Endothelial cell of umbilical vein (primary cell): ENCODE data around the gene IFRD2. TPM values are rescaled to one million over a fixed set of nuclear protein-coding genes. Genes with fewer than 3 reads are reported as not detected.

Source experiments
- BruUV-seq: library from RNA; stranded (reverse); fragments of 400-500 nt; replicated peaks from 2 replicates; lab custom pipeline; 2021; lab: Mats Ljungman, UMichigan
- CTCF ChIA-PET: fragments of 300-600, 350-600 bp; sonication (Branson Sonifier 250); formaldehyde crosslinking; loops from one replicate; lab custom pipeline; 2021; ENCODE audit warnings: antibody characterized with exemption, inconsistent platforms; lab: Charles Lee
- POLR2A ChIA-PET: fragments of 300-600, 350-600 bp; sonication (Branson Sonifier 250); formaldehyde crosslinking; loops from one replicate; lab custom pipeline; 2021; ENCODE audit warnings: antibody characterized with exemption, inconsistent platforms; lab: Charles Lee
- DNase-seq: peaks from one replicate; pipeline ENCODE4 v3.0.0-alpha.2; 2011; ENCODE audit warnings: low read depth, low spot score
- FAIRE-seq: peaks from 2 replicates; lab custom pipeline; 2011; peaks lifted over from hg19 to GRCh38; lab: Jason Lieb, UNC
- H2AFZ ChIP-seq: 2 replicates; pipeline ENCODE4 v1.6.0; 2012; ENCODE audit warnings: low read depth, low read length, control low read depth, inconsistent platforms
- H3K27ac ChIP-seq: 2 replicates; pipeline ENCODE4 v1.5.1; 2011; ENCODE audit warnings: low read depth, mild to moderate bottlenecking, control low read depth, low read length, moderate library complexity; ENCODE audit not compliant: insufficient read depth
- H3K27me3 ChIP-seq, 2 experiments: 2 replicates each; pipeline versions ENCODE4 v1.6.0 to v1.6.1; 2011; ENCODE audit warnings: low read length in 2 of 2, mixed read lengths in 1 of 2; ENCODE audit not compliant: control insufficient read depth in 2 of 2, insufficient read depth in 2 of 2
- H3K36me3 ChIP-seq, 2 experiments: 2 replicates in 1 of 2; 3 replicates in 1 of 2; pipeline ENCODE4 v1.5.1; 2011; ENCODE audit warnings: low read length in 2 of 2, mild to moderate bottlenecking in 1 of 2, moderate library complexity in 1 of 2; ENCODE audit not compliant: control insufficient read depth in 2 of 2, insufficient read depth in 2 of 2; ENCODE audit errors: extremely low read depth in 1 of 2
- H3K4me1 ChIP-seq: 3 replicates; pipeline ENCODE4 v1.5.1; 2011; ENCODE audit warnings: mild to moderate bottlenecking, low read length; ENCODE audit not compliant: control insufficient read depth, insufficient read depth; ENCODE audit errors: extremely low read depth
- H3K4me2 ChIP-seq: 2 replicates; pipeline ENCODE4 v1.6.1; 2011; ENCODE audit warnings: low read length, control low read depth, mixed read lengths; ENCODE audit not compliant: insufficient read depth
- H3K4me3 ChIP-seq, 3 experiments: fragments of 200-600 bp in 1 of 3; sonication (generic), shearing (Covaris generic) in 1 of 3; replicated peaks in 1 of 3; 2 replicates each; pipeline ENCODE4 v1.5.1; 2011 to 2016; ENCODE audit warnings: control low read depth in 3 of 3, low read length in 3 of 3, mild to moderate bottlenecking in 2 of 3, inconsistent platforms in 1 of 3, low read depth in 1 of 3, moderate library complexity in 1 of 3; ENCODE audit not compliant: insufficient read depth in 1 of 3
- H3K79me2 ChIP-seq: 2 replicates; pipeline ENCODE4 v1.6.0; 2012; ENCODE audit warnings: low read length, inconsistent platforms; ENCODE audit not compliant: control insufficient read depth, insufficient read depth
- H3K9ac ChIP-seq: replicated peaks from 2 replicates; pipeline ENCODE3; 2011; ENCODE audit warnings: low read length, control low read depth; ENCODE audit not compliant: insufficient read depth; ENCODE audit errors: extremely low read depth
- H3K9me1 ChIP-seq: replicated peaks from 3 replicates; pipeline ENCODE4 v1.6.0; 2011; ENCODE audit warnings: mild to moderate bottlenecking, low read length; ENCODE audit not compliant: control insufficient read depth, insufficient read depth; ENCODE audit errors: extremely low read depth
- H3K9me3 ChIP-seq: replicated peaks from 2 replicates; pipeline ENCODE4 v1.5.1; 2012; ENCODE audit warnings: low read length, inconsistent platforms; ENCODE audit not compliant: control insufficient read depth, insufficient read depth
- H4K20me1 ChIP-seq: replicated peaks from 2 replicates; pipeline ENCODE3; 2011; ENCODE audit warnings: mild to moderate bottlenecking, low read length; ENCODE audit not compliant: control insufficient read depth, insufficient read depth; ENCODE audit errors: extremely low read depth
- EZH2 ChIP-seq: IDR thresholded peaks from 2 replicates; pipeline ENCODE4 v1.6.1; 2012; ENCODE audit warnings: borderline replicate concordance, low read depth, mild to moderate bottlenecking, moderate library complexity, low read length, inconsistent platforms; ENCODE audit not compliant: severe bottlenecking
- FOS ChIP-seq: IDR thresholded peaks from 2 replicates; pipeline ENCODE4 v1.6.1; 2011; ENCODE audit warnings: mild to moderate bottlenecking, low read length, moderate library complexity, borderline replicate concordance; ENCODE audit not compliant: insufficient read depth
- GATA2 ChIP-seq: IDR thresholded peaks from 2 replicates; pipeline ENCODE4 v1.7.0; 2011; ENCODE audit warnings: low read depth, mild to moderate bottlenecking, moderate library complexity, mixed read lengths, low read length; ENCODE audit not compliant: insufficient read length, insufficient read depth
- JUN ChIP-seq: IDR thresholded peaks from 2 replicates; pipeline ENCODE4 v1.6.1; 2011; ENCODE audit warnings: borderline replicate concordance, low read depth; ENCODE audit not compliant: insufficient read length, insufficient read depth
- MYC ChIP-seq: IDR thresholded peaks from one replicate; pipeline ENCODE4 v1.6.1; 2011; ENCODE audit warnings: mild to moderate bottlenecking, low read depth, low read length
- POLR2A ChIP-seq: IDR thresholded peaks from 2 replicates; pipeline ENCODE4 v1.6.1; 2012; ENCODE audit warnings: low read depth, mild to moderate bottlenecking, control low read depth, low read length
- POLR2AphosphoS5 ChIP-seq: IDR thresholded peaks from 2 replicates; pipeline ENCODE4 v1.6.1; 2012; ENCODE audit warnings: low read depth, mild to moderate bottlenecking, control low read depth, low read length, moderate library complexity; ENCODE audit not compliant: insufficient read depth
- dilution Hi-C: fragments of 300-500 bp; cut with MboI; formaldehyde crosslinking; loops from one replicate; pipeline ENCODE4 v1.15.0; 2019; ENCODE audit warnings: low sequenced_read_pairs; ENCODE audit not compliant: extremely low pct_ligation_motif_present
- intact Hi-C: fragments of 100-400 bp; cut with micrococcal nuclease; formaldehyde crosslinking; loops from one replicate; pipeline ENCODE4 v1.10.0; 2022
- polyA plus RNA-seq, 4 experiments: library from polyadenylated mRNA; depleted of rRNA in 3 of 4; stranded (reverse) in 3 of 4; unstranded in 1 of 4; fragments of >200 nt; gene quantifications; 2 replicates each; pipeline versions ENCODE4 v1.2.1 to v1.2.3, GENCODE V29; 2011 to 2012; ENCODE audit warnings: missing spikeins in 1 of 4
- total RNA-seq: library from RNA; stranded (reverse); gene quantifications from 2 replicates; pipeline ENCODE4 v1.2.3, GENCODE V29; 2021
- TF ChIP-seq, protein P1 (sequence below): IDR thresholded peaks from 2 replicates; pipeline ENCODE4 v1.6.1; 2011; ENCODE audit not compliant: insufficient read depth, insufficient read length
- TF ChIP-seq, protein P2 (sequence below), 2 donors: IDR thresholded peaks; 1 replicate in 1 of 2; 2 replicates in 1 of 2; pipeline ENCODE4 v1.5.1; 2011; ENCODE audit warnings: low read length in 2 of 2, mild to moderate bottlenecking in 2 of 2, moderate library complexity in 2 of 2, control low read depth in 1 of 2, inconsistent platforms in 1 of 2, low read depth in 1 of 2; ENCODE audit not compliant: insufficient read depth in 1 of 2; ENCODE audit errors: extremely low read depth in 1 of 2

IFRD2 gene
- total and polyA plus RNA-seq, 2 donors (not counting 3 experiments of a cell fraction or from before 2014, with no cell fraction given), result 99.4 to 111 TPM

DNA sequence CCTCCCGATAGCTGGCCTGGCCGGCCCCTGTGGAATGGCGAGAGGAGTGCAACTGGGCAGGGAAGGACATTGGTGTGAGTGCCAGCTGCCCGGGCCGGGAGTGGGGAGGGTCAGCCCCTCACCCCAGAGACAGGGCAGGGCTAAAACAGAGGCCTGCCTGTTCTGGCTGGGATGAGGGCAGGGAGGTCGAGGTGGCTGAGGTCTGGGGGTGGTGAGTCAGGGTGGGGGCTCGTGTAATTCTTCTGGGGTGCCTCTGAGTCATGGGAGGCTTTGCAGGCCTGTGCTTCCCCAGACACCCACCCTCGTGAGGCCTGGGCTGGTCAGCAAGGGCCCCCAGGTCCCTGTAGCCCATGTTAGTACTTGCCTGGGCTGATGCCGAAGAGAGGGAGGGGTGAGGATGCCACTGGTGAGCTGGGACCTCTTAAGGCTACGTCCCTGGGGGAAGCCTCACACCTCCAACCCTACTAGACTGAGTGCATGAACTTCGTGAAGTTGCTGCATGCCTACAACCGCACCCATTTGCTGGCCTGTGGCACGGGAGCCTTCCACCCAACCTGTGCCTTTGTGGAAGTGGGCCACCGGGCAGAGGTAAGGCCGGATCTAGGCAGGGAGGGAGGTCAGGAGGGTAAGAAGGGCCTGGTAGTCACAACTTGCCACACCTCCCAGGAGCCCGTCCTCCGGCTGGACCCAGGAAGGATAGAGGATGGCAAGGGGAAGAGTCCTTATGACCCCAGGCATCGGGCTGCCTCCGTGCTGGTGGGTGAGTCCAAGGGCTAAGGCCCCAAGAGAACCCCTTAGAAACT is 21.6 kb downstream of the IFRD2 start:
- no peaks in the 10 kb centered on the region for H3K9me3 ChIP-seq
- no peak overlapping the region for H3K27ac ChIP-seq
- no peaks in the 10 kb centered on the region for H3K36me3 ChIP-seq
- no TSS peak for BruUV-seq
- POLR2A ChIA-PET, result interaction anchor here (0.6 to 1.6 kb wide), 2 partner anchors 24 to 71 kb away, joined by 3 read pairs; no protein-coding TSS in a partner anchor
- H2AFZ ChIP-seq, result no peak overlapping the region
- TF ChIP-seq, protein P1, sequence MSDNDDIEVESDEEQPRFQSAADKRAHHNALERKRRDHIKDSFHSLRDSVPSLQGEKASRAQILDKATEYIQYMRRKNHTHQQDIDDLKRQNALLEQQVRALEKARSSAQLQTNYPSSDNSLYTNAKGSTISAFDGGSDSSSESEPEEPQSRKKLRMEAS, result no peak
- TF ChIP-seq FOS, result no peak
- TF ChIP-seq POLR2AphosphoS5, result no peak
- TF ChIP-seq MYC, result no peak
- no peak for TF ChIP-seq JUN
- TF ChIP-seq, protein P2, sequence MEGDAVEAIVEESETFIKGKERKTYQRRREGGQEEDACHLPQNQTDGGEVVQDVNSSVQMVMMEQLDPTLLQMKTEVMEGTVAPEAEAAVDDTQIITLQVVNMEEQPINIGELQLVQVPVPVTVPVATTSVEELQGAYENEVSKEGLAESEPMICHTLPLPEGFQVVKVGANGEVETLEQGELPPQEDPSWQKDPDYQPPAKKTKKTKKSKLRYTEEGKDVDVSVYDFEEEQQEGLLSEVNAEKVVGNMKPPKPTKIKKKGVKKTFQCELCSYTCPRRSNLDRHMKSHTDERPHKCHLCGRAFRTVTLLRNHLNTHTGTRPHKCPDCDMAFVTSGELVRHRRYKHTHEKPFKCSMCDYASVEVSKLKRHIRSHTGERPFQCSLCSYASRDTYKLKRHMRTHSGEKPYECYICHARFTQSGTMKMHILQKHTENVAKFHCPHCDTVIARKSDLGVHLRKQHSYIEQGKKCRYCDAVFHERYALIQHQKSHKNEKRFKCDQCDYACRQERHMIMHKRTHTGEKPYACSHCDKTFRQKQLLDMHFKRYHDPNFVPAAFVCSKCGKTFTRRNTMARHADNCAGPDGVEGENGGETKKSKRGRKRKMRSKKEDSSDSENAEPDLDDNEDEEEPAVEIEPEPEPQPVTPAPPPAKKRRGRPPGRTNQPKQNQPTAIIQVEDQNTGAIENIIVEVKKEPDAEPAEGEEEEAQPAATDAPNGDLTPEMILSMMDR (IDR thresholded peaks at IDR 0.05; ENCODE audit: extremely low read depth in 1 of 2, insufficient read depth in 1 of 2, low read depth in 1 of 2, low read length in 2 of 2), result no peak
- no peak for TF ChIP-seq EZH2
- no peak for TF ChIP-seq GATA2
- TF ChIP-seq POLR2A, result no peak
- CTCF ChIA-PET, result interaction anchor here (0.6 to 4.7 kb wide), 8 partner anchors 24 to 76 kb away, joined by 3 to 53 read pairs (median 6); no protein-coding TSS in a partner anchor
- DNase-seq, result no peak
- no peaks in the 10 kb centered on the region for H3K9me1 ChIP-seq
- H3K4me3 ChIP-seq, result no peak overlapping the region
- no peaks in the 10 kb centered on the region for H4K20me1 ChIP-seq
- peaks cover 2% of the 10 kb centered on the region for H3K4me1 ChIP-seq
- FAIRE-seq, result no peak
- dilution Hi-C loops (no loop called here), intact Hi-C loops (loop anchor here (2.0 kb wide), 1 partner anchor 16 kb away; no protein-coding TSS in a partner anchor)
- no peak overlapping the region for H3K9ac ChIP-seq
- H3K79me2 ChIP-seq, result no peaks in the 10 kb centered on the region
- peaks cover 12 to 14% of the 10 kb centered on the region in 2 experiments for H3K27me3 ChIP-seq
- H3K4me2 ChIP-seq, result no peak overlapping the region
